ENCODE measurements around the gene RPL5. TPM values are rescaled to one million over a fixed set of nuclear protein-coding genes. Genes with fewer than 3 reads are reported as not detected.

RPL5 gene
- total RNA-seq, 1 experiment from 2014 or later, result 1,415 TPM

GRCh38 chr1:92864131-92864530, 32.3 kb downstream of the RPL5 start:
- Histone ChIP-seq H3K27me3 (replicated peaks; ENCODE audit: insufficient read depth, low read depth, low read length, poor library complexity) (no peaks in the 10 kb centered on the region), H3K36me3 (ENCODE audit: insufficient read depth, low read length, poor library complexity, severe bottlenecking) (no peaks in the 10 kb centered on the region), H3K9me3 (ENCODE audit: low read depth, low read length, poor library complexity, severe bottlenecking) (no peaks in the 10 kb centered on the region), H3K4me1 (ENCODE audit: insufficient read depth, low read length, poor library complexity, severe bottlenecking) (no peaks in the 10 kb centered on the region), H3K4me3 (ENCODE audit: low read depth, low read length, poor library complexity, severe bottlenecking) (no peak overlapping the region), H3K27ac (ENCODE audit: low read depth, low read length, poor library complexity, severe bottlenecking) (no peak overlapping the region)
- ChIA-PET POLR2A (ENCODE audit: low non-redundant PET) (no interaction called here), CTCF (no interaction called here)
- DNase-seq (ENCODE audit: low spot score), result no peak
- TF ChIP-seq CTCF (conservative IDR thresholded peaks at IDR 0.05; ENCODE audit: low read depth, low read length) (no peak), EZH2 (IDR thresholded peaks at IDR 0.05; ENCODE audit: borderline replicate concordance, low read depth, low read length, poor library complexity, severe bottlenecking) (no peak)
- BruUV-seq (replicated peaks), result no TSS peak
- intact Hi-C loops (cut with micrococcal nuclease; ENCODE audit: unreplicated experiment), result no loop called here

- H3K27me3 ChIP-seq (replicated peaks; ENCODE audit: insufficient read depth, low read depth, low read length, poor library complexity), result no peaks in the 10 kb centered on the region
- TF ChIP-seq EZH2 (IDR thresholded peaks at IDR 0.05; ENCODE audit: borderline replicate concordance, low read depth, low read length, poor library complexity, severe bottlenecking), result no peak
- TF ChIP-seq CTCF (conservative IDR thresholded peaks at IDR 0.05; ENCODE audit: low read depth, low read length), result no peak
- H3K36me3 ChIP-seq (ENCODE audit: insufficient read depth, low read length, poor library complexity, severe bottlenecking), result no peaks in the 10 kb centered on the region
- ChIA-PET POLR2A (ENCODE audit: low non-redundant PET) (interaction anchor here (0.7 kb wide), 1 partner anchor 72 kb away, joined by 3 read pairs; no protein-coding TSS in a partner anchor), CTCF (no interaction called here)
- no peak overlapping the region for H3K4me3 ChIP-seq (ENCODE audit: low read depth, low read length, poor library complexity, severe bottlenecking)
- BruUV-seq (replicated peaks), result no TSS peak
- H3K9me3 ChIP-seq (ENCODE audit: low read depth, low read length, poor library complexity, severe bottlenecking), result peaks cover 7% of the 10 kb centered on the region
- H3K27ac ChIP-seq (ENCODE audit: low read depth, low read length, poor library complexity, severe bottlenecking), result no peak overlapping the region
- no peaks in the 10 kb centered on the region for H3K4me1 ChIP-seq (ENCODE audit: insufficient read depth, low read length, poor library complexity, severe bottlenecking)
- intact Hi-C loops (cut with micrococcal nuclease; ENCODE audit: unreplicated experiment), result no loop called here
- no peak for DNase-seq (ENCODE audit: low spot score)
Observed at GRCh38 chr1:92870591-92870990, 38.8 kb downstream of the RPL5 start.

GRCh38 chr1:92872719-92873118, 40.9 kb downstream of the RPL5 start:
- CTCF ChIA-PET, result no interaction called here
- DNase-seq (ENCODE audit: low spot score), result peak; percentile 9
- POLR2A ChIA-PET (ENCODE audit: low non-redundant PET), result no interaction called here
- Histone ChIP-seq H3K27ac (ENCODE audit: low read depth, low read length, poor library complexity, severe bottlenecking) (no peak overlapping the region), H3K4me1 (ENCODE audit: insufficient read depth, low read length, poor library complexity, severe bottlenecking) (peaks cover 9% of the 10 kb centered on the region), H3K36me3 (ENCODE audit: insufficient read depth, low read length, poor library complexity, severe bottlenecking) (no peaks in the 10 kb centered on the region), H3K9me3 (ENCODE audit: low read depth, low read length, poor library complexity, severe bottlenecking) (peaks cover 7% of the 10 kb centered on the region), H3K27me3 (replicated peaks; ENCODE audit: insufficient read depth, low read depth, low read length, poor library complexity) (no peaks in the 10 kb centered on the region), H3K4me3 (ENCODE audit: low read depth, low read length, poor library complexity, severe bottlenecking) (no peak overlapping the region)
- intact Hi-C loops (cut with micrococcal nuclease; ENCODE audit: unreplicated experiment), result no loop called here
- TF ChIP-seq EZH2 (IDR thresholded peaks at IDR 0.05; ENCODE audit: borderline replicate concordance, low read depth, low read length, poor library complexity, severe bottlenecking) (no peak), CTCF (conservative IDR thresholded peaks at IDR 0.05; ENCODE audit: low read depth, low read length) (no peak)
- no TSS peak for BruUV-seq (replicated peaks)

All from A673 (cell line).